Pancreas (tissue), 10 donors: Measurements from ENCODE around the gene CHRNA9. TPM values are rescaled to one million over a fixed set of nuclear protein-coding genes. Genes with fewer than 3 reads are reported as not detected.

ENCODE experiments used
- ATAC-seq, 4 donors: fragments of 200-7000 bp; cut with Tn5 transposase; one replicate each; pipeline versions ENCODE4 v1.8.0 to v1.9.1; 2020; ENCODE audit warnings: mild to moderate bottlenecking in 4 of 4, moderate library complexity in 4 of 4
- DNase-seq, 6 donors: peaks; one replicate each; pipeline ENCODE4 v3.0.0-alpha.2; 2020
- FAIRE-seq: peaks from 2 replicates; lab custom pipeline; 2012; peaks lifted over from hg19 to GRCh38; lab: Jason Lieb, UNC
- H3K27ac ChIP-seq, 4 donors: fragments of 200-600 bp; sonication (generic); 1 replicate in 3 of 4; 2 replicates in 1 of 4; pipeline versions ENCODE4 v1.5.0 to v1.8.0; 2020
- H3K27me3 ChIP-seq, 4 donors: fragments of 200-600 bp; one replicate each; pipeline ENCODE4 v1.8.0; 2021
- H3K36me3 ChIP-seq, 3 donors: fragments of 200-600 bp; sonication (generic) in 1 of 3; one replicate each; pipeline versions ENCODE4 v1.5.0 to v1.8.0; 2020 to 2021
- H3K4me1 ChIP-seq, 3 donors: fragments of 200-600 bp; one replicate each; pipeline ENCODE4 v1.8.0; 2021
- H3K4me3 ChIP-seq, 4 donors: fragments of 200-600 bp; sonication (generic) in 2 of 4; one replicate each; pipeline versions ENCODE4 v1.5.0 to v1.8.0; 2020 to 2021
- H3K9me3 ChIP-seq, 4 donors: fragments of 200-600 bp; one replicate each; pipeline ENCODE4 v1.8.0; 2021
- WGBS, 2 donors: extraction: QIAGEN DNeasy Blood & Tissue Kit; methylation state at CpG; one replicate each; pipeline ENCODE4 v1.1.7; 2013; 5-methylcytosine and 5-hydroxymethylcytosine counted together
- intact Hi-C, 3 donors: fragments of 100-400 bp; cut with DNase I; formaldehyde crosslinking; loops; one replicate each; pipeline versions ENCODE4 v1.11.1 to v1.14.2; 2022
- polyA plus RNA-seq, 2 donors: library from polyadenylated mRNA; stranded (reverse); fragments of 200-250 nt; gene quantifications; one replicate each; pipeline ENCODE4 v1.2.3, GENCODE V29; 2013
- total RNA-seq, 6 donors: library from RNA; stranded (reverse); fragmentation: NEBNext Ultra II Directional in 4 of 6; extraction: Animal tissue kit (Norgen Biotek cat#: 25700) in 4 of 6; gene quantifications; one replicate each; pipeline versions ENCODE4 v1.2.1 to v1.2.4, GENCODE V29; 2021 to 2023
- TF ChIP-seq, protein P1 (sequence below), 4 donors: fragments of 200-600 bp; sonication (generic) in 3 of 4; IDR thresholded peaks; one replicate each; pipeline versions ENCODE4 v1.5.0 to v1.8.0; 2021; ENCODE audit warnings: antibody characterized with exemption in 4 of 4
- donor health status: healthy with polysubstance abuse.
- donor health status: DM: no; HTN: no; CAD: no; lungs with moderate emphysema.
- donor health status: DM: no; HTN: no; CAD: no.
- donor health status: control.
- donor health status: control.
- donor health status: Bipolar disorder and iron deficiency.
- donor health status: DM: yes; HTN: yes; CAD: no.
- donor health status: DM: no; HTN: no; CAD: no.
- donor health status: DM: no; HTN: no; CAD: no.
- donor health status: DM: yes; HTN: yes; CAD: no.

Gene CHRNA9
- total and polyA plus RNA-seq, 8 donors = not detected

- FAIRE-seq = no peak
- Histone ChIP-seq H3K4me3 (no peak overlapping the region), H3K36me3 (no peaks in the 10 kb centered on the region), H3K4me1 (no peaks in the 10 kb centered on the region), H3K9me3 (no peaks in the 10 kb centered on the region), H3K27ac (peak overlapping the region in 2 of 4 donors; percentile 34 to 51), H3K27me3 (no peaks in the 10 kb centered on the region)
- DNase-seq = peak in 1 of 6 donors; percentile 16
- 38 to 40% methylated on average over 10 of the region's 10 CpGs for WGBS, 2 donors
- intact Hi-C loops = no loop called here
- TF ChIP-seq, protein P1, sequence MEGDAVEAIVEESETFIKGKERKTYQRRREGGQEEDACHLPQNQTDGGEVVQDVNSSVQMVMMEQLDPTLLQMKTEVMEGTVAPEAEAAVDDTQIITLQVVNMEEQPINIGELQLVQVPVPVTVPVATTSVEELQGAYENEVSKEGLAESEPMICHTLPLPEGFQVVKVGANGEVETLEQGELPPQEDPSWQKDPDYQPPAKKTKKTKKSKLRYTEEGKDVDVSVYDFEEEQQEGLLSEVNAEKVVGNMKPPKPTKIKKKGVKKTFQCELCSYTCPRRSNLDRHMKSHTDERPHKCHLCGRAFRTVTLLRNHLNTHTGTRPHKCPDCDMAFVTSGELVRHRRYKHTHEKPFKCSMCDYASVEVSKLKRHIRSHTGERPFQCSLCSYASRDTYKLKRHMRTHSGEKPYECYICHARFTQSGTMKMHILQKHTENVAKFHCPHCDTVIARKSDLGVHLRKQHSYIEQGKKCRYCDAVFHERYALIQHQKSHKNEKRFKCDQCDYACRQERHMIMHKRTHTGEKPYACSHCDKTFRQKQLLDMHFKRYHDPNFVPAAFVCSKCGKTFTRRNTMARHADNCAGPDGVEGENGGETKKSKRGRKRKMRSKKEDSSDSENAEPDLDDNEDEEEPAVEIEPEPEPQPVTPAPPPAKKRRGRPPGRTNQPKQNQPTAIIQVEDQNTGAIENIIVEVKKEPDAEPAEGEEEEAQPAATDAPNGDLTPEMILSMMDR (IDR thresholded peaks at IDR 0.05) = no peak
- peak; percentile 18 to 80 (median 52) for ATAC-seq
These were observed 40.0 kb downstream of the CHRNA9 start for GRCh38 chr4:40375095-40375494.

DNA sequence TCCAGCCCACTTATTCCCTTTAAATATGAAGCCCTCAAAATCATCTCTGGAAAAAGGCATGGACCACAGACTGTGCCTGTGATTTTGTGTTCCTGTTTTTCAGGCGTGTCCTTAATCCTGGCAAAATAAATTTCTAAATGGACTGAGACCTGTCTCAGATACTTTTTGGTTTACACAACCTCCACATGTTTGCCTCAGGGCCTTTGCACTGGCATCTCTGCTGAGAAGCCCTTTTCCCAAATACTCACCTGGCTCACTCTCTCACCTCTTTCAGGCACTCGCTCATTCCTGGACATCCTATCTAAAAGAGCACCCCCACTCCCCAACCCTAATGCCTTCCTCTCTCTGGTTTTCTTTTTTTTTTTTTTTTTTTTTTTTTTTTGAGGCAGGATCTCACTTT, 40.5 kb downstream of the CHRNA9 start:
- peak overlapping the region in 2 of 4 donors; percentile 34 to 51 for H3K27ac ChIP-seq
- ATAC-seq = no peak

DNA sequence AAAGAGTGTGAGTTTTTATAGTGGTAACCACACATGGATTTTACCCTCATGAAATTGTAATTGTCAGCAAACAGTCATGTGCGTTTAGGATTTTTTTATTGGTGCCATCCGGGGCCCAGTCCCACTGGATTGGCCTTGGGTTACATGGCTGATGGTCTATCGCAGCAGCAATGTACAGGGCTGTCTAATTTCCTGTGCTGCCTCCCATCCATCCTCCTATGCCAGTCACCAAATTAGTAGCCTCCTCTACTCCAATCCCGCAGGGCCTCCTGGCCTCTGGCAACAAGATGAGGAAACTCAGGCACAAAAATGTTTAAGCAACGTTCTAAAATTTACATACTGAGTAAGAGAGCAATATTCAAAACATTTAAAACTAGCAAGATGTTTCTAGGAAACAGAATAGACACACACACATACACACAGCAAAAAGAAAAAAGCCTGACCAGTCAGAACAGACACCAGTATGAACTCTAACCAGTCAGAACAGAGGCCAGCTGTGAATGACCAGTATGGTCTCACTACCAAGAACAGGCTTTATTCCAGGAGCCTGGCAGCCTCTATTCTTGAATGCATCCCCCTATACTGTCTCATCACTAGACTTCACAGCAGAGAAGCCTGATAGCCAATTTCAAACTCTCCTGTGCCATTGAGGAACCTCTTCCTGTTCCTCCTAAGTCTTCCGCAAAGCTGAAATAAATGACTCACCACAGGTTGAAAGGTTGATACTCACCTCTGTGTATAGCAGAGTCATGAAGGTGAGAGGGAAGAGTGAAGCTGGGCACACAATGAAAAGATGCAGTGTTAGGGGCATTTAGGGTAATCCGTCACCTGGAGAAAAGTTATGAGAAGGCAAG, 42.6 kb downstream of the CHRNA9 start:
- no peaks in the 10 kb centered on the region for H3K27me3 ChIP-seq
- H3K36me3 ChIP-seq = no peaks in the 10 kb centered on the region
- H3K9me3 ChIP-seq = no peaks in the 10 kb centered on the region
- DNase-seq (no peak), ATAC-seq (peak; percentile 46 to 75 (median 62)), FAIRE-seq (no peak)
- no peak overlapping the region for H3K4me3 ChIP-seq
- TF ChIP-seq, protein P1 (IDR thresholded peaks at IDR 0.05) = no peak
- H3K4me1 ChIP-seq = no peaks in the 10 kb centered on the region
- WGBS, 2 donors = 78 to 81% methylated on average over 7 of the region's 7 CpGs
- peak overlapping the region in 1 of 4 donors; percentile 53 for H3K27ac ChIP-seq
- intact Hi-C loops = no loop called here

More for the DNA sequence above, 40.5 kb downstream of the CHRNA9 start:
- Histone ChIP-seq H3K36me3 (no peaks in the 10 kb centered on the region), H3K9me3 (no peaks in the 10 kb centered on the region), H3K27me3 (no peaks in the 10 kb centered on the region), H3K4me1 (no peaks in the 10 kb centered on the region), H3K4me3 (no peak overlapping the region)
- WGBS, 2 donors = 93 to 94% methylated on average over 2 of the region's 2 CpGs
- intact Hi-C loops = no loop called here
- TF ChIP-seq, protein P1 (IDR thresholded peaks at IDR 0.05) = no peak
- DNase-seq = no peak
- FAIRE-seq = no peak

- H3K27ac ChIP-seq = no peak overlapping the region
- WGBS, 2 donors = 48 to 81% methylated on average over 2 of the region's 2 CpGs
- H3K4me1 ChIP-seq = no peaks in the 10 kb centered on the region
- FAIRE-seq (no peak), ATAC-seq (no peak), DNase-seq (no peak)
- H3K36me3 ChIP-seq = no peaks in the 10 kb centered on the region
- intact Hi-C loops = no loop called here
- H3K27me3 ChIP-seq = no peaks in the 10 kb centered on the region
- TF ChIP-seq, protein P1 (IDR thresholded peaks at IDR 0.05) = no peak
- H3K4me3 ChIP-seq = no peak overlapping the region
- H3K9me3 ChIP-seq = no peaks in the 10 kb centered on the region
These were observed 43.5 kb downstream of the CHRNA9 start for GRCh38 chr4:40378619-40379018.

DNA sequence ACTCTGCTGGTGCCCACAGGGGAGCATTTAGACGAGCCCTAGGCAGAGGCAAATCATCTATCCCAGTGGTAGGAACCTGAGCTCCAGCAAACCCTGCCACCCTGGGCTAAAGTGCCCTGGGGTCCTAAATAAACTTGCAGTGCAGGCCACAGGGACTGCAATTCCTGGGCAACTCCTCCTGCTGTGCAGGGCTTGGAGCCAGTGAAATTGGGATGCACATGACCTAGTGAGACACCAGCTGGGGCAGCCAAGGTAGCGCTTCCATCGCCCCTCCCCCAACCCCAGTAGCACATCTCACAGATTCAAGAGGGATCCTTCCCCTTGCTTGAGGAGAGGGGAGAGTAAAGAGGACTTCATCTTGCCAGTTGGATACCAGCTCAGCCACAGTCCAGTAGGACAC, 44.1 kb downstream of the CHRNA9 start:
- WGBS, 2 donors = 71 to 78% methylated on average over 3 of the region's 3 CpGs

More for the DNA sequence above, 44.1 kb downstream of the CHRNA9 start:
- no peaks in the 10 kb centered on the region for H3K27me3 ChIP-seq
- no peaks in the 10 kb centered on the region for H3K9me3 ChIP-seq
- TF ChIP-seq, protein P1 (IDR thresholded peaks at IDR 0.05) = no peak
- no peaks in the 10 kb centered on the region for H3K36me3 ChIP-seq
- no peaks in the 10 kb centered on the region for H3K4me1 ChIP-seq
- no peak for DNase-seq
- no peak overlapping the region for H3K27ac ChIP-seq
- intact Hi-C loops = no loop called here
- no peak overlapping the region for H3K4me3 ChIP-seq
- FAIRE-seq = no peak
- no peak for ATAC-seq
